Amniotic epithelial cell (primary cell): Measurements from ENCODE around the gene AGPAT3.
A peak's percentile ranks its signal among the peaks of the same experiment; 100 is the strongest.

Source experiments
- DNase-seq: peaks from one replicate; pipeline ENCODE4 v3.0.0-alpha.2; 2010; ENCODE audit warnings: low read depth

Gene AGPAT3

GRCh38 chr21:43957611-43958362 is 92.8 kb downstream of the AGPAT3 start:
- no peak for DNase-seq

DNA sequence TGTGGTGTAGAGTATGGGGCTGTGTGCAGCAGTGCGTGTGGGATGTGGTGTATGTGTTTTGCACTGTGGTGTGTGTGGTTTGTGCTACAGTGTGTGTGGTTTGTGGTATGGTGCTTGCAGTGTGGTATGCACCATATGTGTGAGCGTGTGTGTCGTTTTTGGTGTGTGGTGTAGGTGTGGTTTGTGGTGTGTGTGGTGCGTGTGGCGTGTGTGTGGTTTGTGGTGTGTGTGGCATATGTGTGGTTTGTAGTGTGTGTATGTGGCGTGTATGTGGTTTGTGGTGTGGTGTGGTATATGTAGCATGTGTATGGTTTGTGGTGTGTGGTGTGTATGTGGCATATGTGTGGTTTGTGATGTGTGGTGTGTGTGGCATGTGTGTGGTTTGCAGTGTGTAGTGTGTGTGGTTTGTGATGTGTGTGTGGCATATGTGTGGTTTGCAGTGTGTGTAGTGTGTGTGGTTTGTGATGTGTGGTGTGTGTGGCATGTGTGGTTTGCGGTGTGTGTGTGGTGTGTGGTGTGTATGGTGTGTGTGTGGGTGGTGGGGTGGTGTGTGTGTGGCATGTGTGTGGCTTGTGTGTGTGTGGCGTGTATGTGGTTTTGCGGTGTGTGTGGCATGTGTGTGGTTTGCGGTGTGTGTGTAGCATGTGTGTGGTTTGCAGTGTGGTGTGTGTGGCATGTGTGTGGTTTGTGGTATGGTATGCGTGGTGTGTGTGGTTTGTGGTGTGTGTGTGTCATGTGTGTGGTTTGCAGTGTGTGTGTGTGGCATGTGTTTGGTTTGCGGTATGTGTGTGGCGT is 93.5 kb downstream of the AGPAT3 start:
- no peak for DNase-seq

DNA sequence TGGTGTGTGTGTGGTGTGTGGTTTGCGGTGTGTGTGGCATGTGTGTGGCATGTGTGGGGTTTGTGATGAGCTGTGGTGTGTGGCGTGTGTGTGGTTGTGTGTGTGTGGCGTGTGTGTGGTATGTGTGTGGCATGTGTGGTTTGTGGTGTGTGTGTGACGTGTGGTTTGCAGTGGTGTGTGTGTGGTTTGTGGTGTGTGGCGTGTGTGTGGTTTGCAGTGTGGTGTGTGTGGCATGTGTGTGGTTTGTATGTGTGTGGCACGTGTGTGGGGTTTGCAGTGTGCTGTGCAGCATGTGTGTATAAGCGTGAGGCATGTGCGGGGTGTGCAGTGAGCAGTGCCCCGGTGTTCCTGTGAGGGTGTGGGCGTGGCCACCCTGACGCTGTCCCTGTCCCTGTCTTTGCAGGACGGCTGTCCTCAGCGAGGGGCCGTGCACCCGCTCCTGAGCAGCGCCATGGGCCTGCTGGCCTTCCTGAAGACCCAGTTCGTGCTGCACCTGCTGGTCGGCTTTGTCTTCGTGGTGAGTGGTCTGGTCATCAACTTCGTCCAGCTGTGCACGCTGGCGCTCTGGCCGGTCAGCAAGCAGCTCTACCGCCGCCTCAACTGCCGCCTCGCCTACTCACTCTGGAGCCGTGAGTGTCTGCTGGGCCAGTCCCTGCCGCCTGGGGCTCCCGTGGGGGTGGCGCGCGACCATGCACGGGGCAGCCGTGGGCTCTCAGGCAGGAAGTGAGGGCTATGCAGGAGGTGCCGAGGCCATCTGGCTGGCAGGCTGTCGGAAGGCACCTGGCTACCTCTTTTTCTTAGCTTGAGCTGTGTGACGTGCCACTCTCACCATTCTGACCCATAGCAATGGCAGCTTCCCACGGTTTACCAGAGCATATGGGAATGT is 94.5 kb downstream of the AGPAT3 start:
- no peak for DNase-seq

GRCh38 chr21:43961382-43961909 is 96.4 kb downstream of the AGPAT3 start:
- no peak for DNase-seq

- DNase-seq = peak; percentile 32
These were observed 101.0 kb downstream of the AGPAT3 start for GRCh38 chr21:43965911-43966585.

- DNase-seq = no peak
These were observed 102.0 kb downstream of the AGPAT3 start for GRCh38 chr21:43966946-43967512.

- no peak for DNase-seq
These were observed 103.0 kb downstream of the AGPAT3 start for GRCh38 chr21:43967981-43968380.

- no peak for DNase-seq
These were observed 103.5 kb downstream of the AGPAT3 start for GRCh38 chr21:43968410-43969114.

- no peak for DNase-seq
These were observed 104.1 kb downstream of the AGPAT3 start for GRCh38 chr21:43969115-43969444.

GRCh38 chr21:43970551-43970950 is 105.5 kb downstream of the AGPAT3 start:
- DNase-seq = no peak

- DNase-seq = no peak
These were observed 106.4 kb downstream of the AGPAT3 start for GRCh38 chr21:43971201-43971991.

DNA sequence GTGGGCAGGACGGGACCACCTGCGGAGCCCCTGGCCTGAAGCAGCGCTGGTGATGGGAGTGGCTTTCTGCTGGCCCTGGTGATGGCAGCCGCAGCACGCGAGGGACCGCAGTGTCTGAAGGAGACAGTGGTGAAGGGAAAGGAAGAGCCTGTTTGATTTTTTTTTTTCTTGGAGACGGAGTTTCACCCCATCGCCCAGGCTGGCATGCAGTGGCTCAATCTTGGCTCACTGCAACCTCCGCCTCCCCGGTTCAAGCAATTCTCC is 106.9 kb downstream of the AGPAT3 start:
- DNase-seq = no peak

DNA sequence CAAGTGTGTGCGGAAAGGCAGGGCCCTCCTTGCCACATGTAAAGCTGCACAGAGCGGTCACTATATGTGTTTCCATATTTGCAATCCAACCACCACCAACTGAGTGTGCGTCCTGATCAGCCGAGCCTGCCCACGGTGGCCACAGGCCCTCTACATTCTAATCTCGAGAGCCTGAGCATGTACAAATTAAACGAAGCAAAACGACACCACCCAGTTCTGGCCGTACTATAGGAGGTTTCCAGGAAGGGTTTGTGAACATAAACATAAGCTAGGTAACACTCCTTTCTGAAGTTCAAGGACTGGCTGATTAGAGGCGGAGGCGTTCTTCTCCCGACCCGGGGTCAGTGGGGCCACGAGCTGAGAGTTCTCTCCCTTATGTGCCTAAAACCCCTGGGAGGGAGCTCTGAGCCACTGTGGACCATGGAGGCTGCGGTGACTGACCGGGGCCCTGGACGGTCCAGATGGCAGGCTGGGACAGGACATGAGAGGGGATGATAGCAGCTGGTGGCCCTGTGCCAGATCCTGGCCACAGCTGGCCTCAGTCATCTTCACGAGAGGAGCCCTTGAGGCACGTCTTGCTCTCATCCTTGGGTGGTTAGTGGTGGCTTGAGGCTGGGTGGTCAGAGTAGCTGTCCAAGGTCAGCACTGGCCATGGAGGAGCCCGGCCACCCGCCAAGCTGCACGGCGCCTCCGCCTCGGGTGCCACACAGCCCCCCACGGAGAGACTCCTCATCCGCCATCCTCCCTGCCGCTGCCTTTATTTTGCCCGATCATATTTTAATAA is 108.0 kb downstream of the AGPAT3 start:
- DNase-seq = no peak

DNA sequence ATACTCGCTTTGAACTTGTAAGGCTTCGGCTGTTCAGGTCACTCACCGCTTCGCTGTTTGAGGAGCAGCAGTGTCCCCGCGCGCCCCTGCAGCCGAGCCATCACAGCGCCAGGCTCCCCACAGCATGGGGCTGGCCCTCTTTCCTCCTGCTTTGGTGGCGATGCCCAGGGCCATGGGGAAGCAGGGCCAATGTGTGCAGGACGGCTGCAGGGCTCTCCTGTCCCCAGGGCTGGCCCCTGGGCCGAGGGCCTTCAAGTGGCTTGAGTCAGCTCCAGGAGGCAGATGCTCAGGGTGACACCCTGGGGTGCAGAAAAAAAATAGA is 108.6 kb downstream of the AGPAT3 start:
- DNase-seq = no peak

GRCh38 chr21:43974791-43975468 is 109.9 kb downstream of the AGPAT3 start:
- DNase-seq = no peak

- peak; percentile 55 for DNase-seq
These were observed 110.6 kb downstream of the AGPAT3 start for GRCh38 chr21:43975469-43976098.

GRCh38 chr21:43976661-43977060 is 111.6 kb downstream of the AGPAT3 start:
- DNase-seq = no peak

DNA sequence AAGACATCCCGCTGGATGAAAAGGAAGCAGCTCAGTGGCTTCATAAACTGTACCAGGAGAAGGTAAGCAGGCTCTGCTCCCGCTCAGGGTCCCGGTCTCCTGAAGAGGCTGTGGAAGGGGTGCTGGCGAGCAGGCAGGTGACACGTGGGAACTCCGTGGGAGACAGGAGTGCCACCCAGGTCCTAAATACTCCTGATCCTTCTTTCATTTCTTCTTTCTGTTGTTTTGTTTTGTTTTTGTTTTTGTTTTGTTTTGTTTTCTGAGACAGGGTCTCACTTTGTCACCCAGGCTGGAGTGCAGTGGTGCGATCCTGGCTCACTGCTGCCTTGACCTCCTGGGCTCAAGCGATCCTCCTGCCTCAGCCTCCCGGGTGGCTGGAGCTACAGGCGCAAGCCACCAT is 113.0 kb downstream of the AGPAT3 start:
- no peak for DNase-seq

- DNase-seq = no peak
These were observed 114.6 kb downstream of the AGPAT3 start for GRCh38 chr21:43979654-43980053.
